Suprapubic skin (tissue), 4 donors: Measurements from ENCODE around the gene PSMD14. TPM values are rescaled to one million over a fixed set of nuclear protein-coding genes. Genes with fewer than 3 reads are reported as not detected.
A peak's percentile ranks its signal among the peaks of the same experiment; 100 is the strongest.

Experiments used
- DNase-seq, 2 donors: peaks; one replicate each; pipeline ENCODE4 v3.0.0-alpha.2; 2019; ENCODE audit warnings: low spot score in 2 of 2
- H3K27ac ChIP-seq: fragments of 200-600 bp; sonication (generic); one replicate; pipeline ENCODE4 v1.5.1; 2019
- H3K27me3 ChIP-seq: fragments of 200-600 bp; sonication (generic); one replicate; pipeline ENCODE4 v1.5.1; 2019
- H3K36me3 ChIP-seq: fragments of 200-600 bp; sonication (generic); one replicate; pipeline ENCODE4 v1.5.1; 2019
- H3K4me1 ChIP-seq: fragments of 200-600 bp; sonication (generic); one replicate; pipeline ENCODE4 v1.5.1; 2019
- H3K4me3 ChIP-seq: fragments of 200-600 bp; sonication (generic); one replicate; pipeline ENCODE4 v1.5.1; 2019; ENCODE audit warnings: mild to moderate bottlenecking
- H3K9me3 ChIP-seq: fragments of 200-600 bp; sonication (generic); one replicate; pipeline ENCODE4 v1.5.1; 2019
- CTCF ChIP-seq, 2 donors: fragments of 200-600 bp in 1 of 2; fragments of 450-650 bp in 1 of 2; sonication (generic) in 1 of 2; IDR thresholded peaks; one replicate each; pipeline ENCODE4 v1.5.1; 2016 to 2019; ENCODE audit warnings: antibody characterized with exemption in 2 of 2, mild to moderate bottlenecking in 1 of 2, moderate library complexity in 1 of 2
- EP300 ChIP-seq: sonication (generic); formaldehyde crosslinking; IDR thresholded peaks from one replicate; pipeline ENCODE4 v1.6.1; 2017; ENCODE audit warnings: antibody characterized with exemption
- POLR2A ChIP-seq, 2 donors: fragments of 450-650 bp; IDR thresholded peaks; one replicate each; pipeline ENCODE4 v1.6.1; 2017; ENCODE audit warnings: antibody characterized with exemption in 2 of 2, mild to moderate bottlenecking in 2 of 2, moderate library complexity in 2 of 2
- POLR2AphosphoS5 ChIP-seq, 3 donors: sonication (generic); formaldehyde crosslinking; IDR thresholded peaks; one replicate each; pipeline ENCODE4 v1.6.1; 2017; ENCODE audit warnings: antibody characterized with exemption in 3 of 3
- WGBS: methylation state at CpG from one replicate; pipeline ENCODE4 v1.1.5; 2018; 5-methylcytosine and 5-hydroxymethylcytosine counted together
- total RNA-seq, 4 donors: library from RNA; depleted of rRNA; stranded (reverse); fragments of >200 nt; gene quantifications; one replicate each; pipeline ENCODE4 v1.1.0, GENCODE V29; 2016

Gene PSMD14
- total RNA-seq, 4 donors from 2014 or later, result 21.1 to 51.0 (median 50.1) TPM

GRCh38 chr2:161426455-161426921 lies 118.3 kb downstream of the PSMD14 start:
- Histone ChIP-seq H3K4me1 (peaks cover 28% of the 10 kb centered on the region), H3K4me3 (peak overlapping the region; percentile 28), H3K27ac (no peak overlapping the region), H3K9me3 (no peaks in the 10 kb centered on the region), H3K27me3 (peaks cover 96% of the 10 kb centered on the region), H3K36me3 (no peaks in the 10 kb centered on the region)
- no peak for DNase-seq
- TF ChIP-seq POLR2AphosphoS5 (IDR thresholded peaks at IDR 0.05) (no peak), CTCF (IDR thresholded peaks at IDR 0.05) (peak in 1 of 2 donors; percentile 15)
- 23% methylated on average over 13 of the region's 13 CpGs for WGBS

GRCh38 chr2:161426922-161427663 lies 118.9 kb downstream of the PSMD14 start:
- H3K9me3 ChIP-seq, result no peaks in the 10 kb centered on the region
- no peaks in the 10 kb centered on the region for H3K36me3 ChIP-seq
- peak overlapping the region; percentile 28 for H3K4me3 ChIP-seq
- no peak overlapping the region for H3K27ac ChIP-seq
- peaks cover 94% of the 10 kb centered on the region for H3K27me3 ChIP-seq
- 6% methylated on average over 32 of the region's 54 CpGs for WGBS
- H3K4me1 ChIP-seq, result peaks cover 28% of the 10 kb centered on the region
- DNase-seq, result no peak
- no peak for TF ChIP-seq CTCF (IDR thresholded peaks at IDR 0.05)
- no peak for TF ChIP-seq POLR2A (IDR thresholded peaks at IDR 0.05)
- TF ChIP-seq EP300, result no peak
- TF ChIP-seq POLR2AphosphoS5 (IDR thresholded peaks at IDR 0.05), result no peak

GRCh38 chr2:161427664-161428587 lies 119.7 kb downstream of the PSMD14 start:
- H3K27ac ChIP-seq, result no peak overlapping the region
- H3K9me3 ChIP-seq, result no peaks in the 10 kb centered on the region
- WGBS, result 44% methylated on average over 43 of the region's 64 CpGs
- peak overlapping the region; percentile 28 for H3K4me3 ChIP-seq
- DNase-seq, result no peak
- peaks cover 28% of the 10 kb centered on the region for H3K4me1 ChIP-seq
- peaks cover 91% of the 10 kb centered on the region for H3K27me3 ChIP-seq
- TF ChIP-seq POLR2AphosphoS5 (IDR thresholded peaks at IDR 0.05) (no peak), CTCF (IDR thresholded peaks at IDR 0.05) (no peak), POLR2A (IDR thresholded peaks at IDR 0.05) (no peak), EP300 (no peak)
- no peaks in the 10 kb centered on the region for H3K36me3 ChIP-seq

GRCh38 chr2:161430386-161430785 lies 122.2 kb downstream of the PSMD14 start:
- WGBS, result 66% methylated on average over 2 of the region's 2 CpGs
- no peak overlapping the region for H3K27ac ChIP-seq
- peaks cover 15% of the 10 kb centered on the region for H3K4me1 ChIP-seq
- no peaks in the 10 kb centered on the region for H3K36me3 ChIP-seq
- H3K27me3 ChIP-seq, result peaks cover 77% of the 10 kb centered on the region
- no peak for DNase-seq
- TF ChIP-seq CTCF (IDR thresholded peaks at IDR 0.05) (no peak), POLR2A (IDR thresholded peaks at IDR 0.05) (no peak), EP300 (no peak), POLR2AphosphoS5 (IDR thresholded peaks at IDR 0.05) (no peak)
- no peaks in the 10 kb centered on the region for H3K9me3 ChIP-seq
- H3K4me3 ChIP-seq, result no peak overlapping the region

GRCh38 chr2:161432107-161432506 lies 123.9 kb downstream of the PSMD14 start:
- Histone ChIP-seq H3K4me3 (no peak overlapping the region), H3K4me1 (peaks cover 9% of the 10 kb centered on the region), H3K36me3 (no peaks in the 10 kb centered on the region), H3K27ac (no peak overlapping the region), H3K27me3 (peaks cover 67% of the 10 kb centered on the region), H3K9me3 (no peaks in the 10 kb centered on the region)
- no peak for DNase-seq
- WGBS, result 92% methylated on average over 3 of the region's 3 CpGs
- TF ChIP-seq EP300, result no peak
- TF ChIP-seq CTCF (IDR thresholded peaks at IDR 0.05), result no peak
- no peak for TF ChIP-seq POLR2AphosphoS5 (IDR thresholded peaks at IDR 0.05)
- TF ChIP-seq POLR2A (IDR thresholded peaks at IDR 0.05), result no peak
